Activated CD4-positive, alpha-beta T cell treated with anti-CD3 and anti-CD28 coated beads, Interleukin-2, Interleukin-4, amounts not matched to agents 100 ng/mL and 50 ng/mL, durations not matched to agents 16 hours and 8 hours (primary cell): ENCODE measurements around the gene GFRA4.

ENCODE experiments used
- DNase-seq: peaks from one replicate; pipeline ENCODE4 v3.0.0-alpha.2; 2020; ENCODE audit warnings: low spot score

Gene GFRA4

DNA sequence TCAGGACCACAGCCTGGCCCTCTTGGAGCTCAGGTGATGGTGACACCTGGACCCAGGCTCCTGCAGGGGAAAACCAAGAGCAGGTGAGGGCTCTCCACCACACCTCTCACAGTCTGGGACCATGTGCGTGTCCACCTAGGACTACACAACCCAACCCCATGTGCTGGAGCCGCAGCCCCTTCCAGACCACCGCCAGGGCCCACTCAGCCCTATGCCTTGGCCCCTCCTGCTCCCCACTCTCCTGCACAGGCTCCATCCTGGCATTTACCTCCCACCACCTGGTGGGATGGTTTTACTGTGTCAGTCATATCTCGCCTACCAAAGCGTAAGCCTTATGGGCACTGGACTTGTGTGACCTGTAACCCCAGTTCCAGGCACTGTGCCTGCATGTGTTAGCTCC is 31.7 kb upstream of the GFRA4 start:
- no peak for DNase-seq

GRCh38 chr20:3693376-3693775 is 30.2 kb upstream of the GFRA4 start:
- DNase-seq, result no peak

DNA sequence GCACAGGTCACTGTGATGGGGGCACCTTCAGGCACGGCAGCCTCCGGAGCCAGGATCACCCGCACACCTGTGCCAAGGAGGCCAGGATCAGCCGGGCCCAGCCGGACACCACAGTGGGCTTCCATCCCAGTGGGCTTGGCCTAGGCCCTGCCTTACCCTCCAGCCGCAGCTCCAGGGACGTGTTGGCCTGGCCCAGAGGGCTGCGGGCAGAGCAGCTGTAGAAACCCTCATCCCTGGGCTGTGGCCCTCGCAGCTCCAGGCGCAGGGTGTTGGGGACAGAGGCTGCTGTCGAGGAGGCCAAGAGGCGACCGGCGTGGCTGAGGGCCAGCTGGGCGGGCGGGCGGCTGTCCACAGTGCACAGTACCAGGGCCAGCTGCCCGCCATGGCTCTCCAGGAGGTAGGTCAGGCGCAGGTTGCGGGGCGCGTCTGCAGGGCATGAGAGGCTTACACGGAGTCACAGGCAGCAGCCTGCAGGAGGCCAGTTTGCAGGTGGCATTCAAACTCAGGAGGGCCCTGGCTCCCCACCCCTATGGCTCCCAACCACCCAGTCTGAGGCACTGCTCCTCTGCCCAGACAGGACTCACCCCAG is 29.6 kb upstream of the GFRA4 start:
- no peak for DNase-seq

DNA sequence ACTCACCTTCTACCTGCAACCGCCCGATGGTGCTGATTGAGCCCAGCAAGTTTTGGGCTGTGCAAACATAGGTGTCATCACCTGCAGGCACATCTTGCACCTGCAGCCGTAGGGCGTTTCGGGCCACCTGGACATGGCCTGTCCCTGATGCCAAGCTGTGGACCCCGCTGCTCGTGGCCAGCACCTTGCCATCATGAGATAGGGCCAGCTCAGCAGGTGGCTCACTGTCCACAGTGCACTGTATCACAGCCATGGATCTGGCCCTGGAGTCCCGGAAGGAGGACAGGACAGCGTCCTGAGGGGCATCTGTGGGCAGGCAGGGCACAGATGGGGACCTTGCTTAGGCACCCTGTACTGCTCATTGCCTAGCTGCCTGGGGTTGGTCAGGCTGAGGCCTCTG is 28.7 kb upstream of the GFRA4 start:
- no peak for DNase-seq

DNA sequence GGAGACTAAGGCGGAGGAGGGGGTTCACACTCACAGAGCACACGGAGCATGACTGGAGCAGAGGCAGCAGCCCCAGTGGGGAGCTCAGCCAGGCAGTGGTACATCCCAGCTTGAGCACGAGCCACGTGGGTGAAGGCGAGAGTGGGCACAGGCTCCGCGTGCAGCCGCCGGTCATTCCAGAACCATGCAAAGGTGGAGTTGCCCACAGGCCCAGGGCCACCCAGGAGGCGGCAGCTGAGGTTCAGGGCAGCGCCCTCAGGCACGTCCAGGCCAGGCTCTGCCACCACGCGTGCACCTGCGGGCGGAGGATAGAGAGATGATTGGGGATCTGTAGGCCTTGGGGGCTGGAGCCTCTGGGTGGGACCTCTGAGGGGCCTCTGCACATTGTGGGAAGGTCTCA is 28.1 kb upstream of the GFRA4 start:
- DNase-seq, result no peak

- no peak for DNase-seq
These were observed 27.2 kb upstream of the GFRA4 start for GRCh38 chr20:3690413-3690812.

DNA sequence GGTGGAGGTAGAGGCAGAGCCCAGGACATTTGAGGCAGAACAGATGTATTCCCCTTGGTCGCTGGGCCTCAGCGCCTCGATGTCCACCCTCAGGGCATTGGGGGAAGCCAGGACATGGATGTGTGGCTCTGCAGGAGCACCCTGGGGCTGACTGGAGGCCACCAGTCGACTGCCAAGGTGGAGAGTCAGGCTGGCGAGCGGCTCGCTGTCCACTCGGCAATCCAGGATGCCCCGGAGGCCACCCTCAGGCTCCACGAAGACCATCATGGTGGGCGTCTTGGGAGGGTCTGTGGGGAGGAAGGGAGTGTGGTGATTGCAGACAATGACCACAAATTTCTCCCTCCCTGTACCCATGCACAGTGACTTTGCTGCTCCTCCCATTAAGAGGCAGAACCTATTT is 26.8 kb upstream of the GFRA4 start:
- no peak for DNase-seq

GRCh38 chr20:3687655-3688054 is 24.5 kb upstream of the GFRA4 start:
- DNase-seq, result no peak

- DNase-seq, result no peak
These were observed 23.7 kb upstream of the GFRA4 start for GRCh38 chr20:3686867-3687321.

GRCh38 chr20:3686421-3686820 is 23.2 kb upstream of the GFRA4 start:
- no peak for DNase-seq

DNA sequence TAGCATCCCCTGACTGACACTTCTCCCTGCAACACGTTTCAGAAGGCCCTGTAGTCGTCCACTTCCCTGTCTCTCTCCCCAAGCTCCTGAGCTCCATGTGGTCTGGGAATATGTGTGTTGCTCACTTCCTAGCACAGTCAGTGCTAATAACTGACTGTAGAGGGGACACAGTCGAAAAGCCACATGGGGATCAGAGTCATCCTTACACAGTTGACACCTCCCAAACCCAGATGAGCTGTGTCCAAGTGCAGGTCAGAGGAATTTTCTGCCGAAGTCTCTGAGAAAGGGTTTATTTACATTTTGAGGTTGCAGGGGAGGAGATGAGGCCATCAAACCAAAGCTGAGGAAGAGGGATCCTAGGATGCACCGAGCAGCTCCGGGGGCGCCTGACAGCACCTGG is 22.1 kb upstream of the GFRA4 start:
- no peak for DNase-seq

DNA sequence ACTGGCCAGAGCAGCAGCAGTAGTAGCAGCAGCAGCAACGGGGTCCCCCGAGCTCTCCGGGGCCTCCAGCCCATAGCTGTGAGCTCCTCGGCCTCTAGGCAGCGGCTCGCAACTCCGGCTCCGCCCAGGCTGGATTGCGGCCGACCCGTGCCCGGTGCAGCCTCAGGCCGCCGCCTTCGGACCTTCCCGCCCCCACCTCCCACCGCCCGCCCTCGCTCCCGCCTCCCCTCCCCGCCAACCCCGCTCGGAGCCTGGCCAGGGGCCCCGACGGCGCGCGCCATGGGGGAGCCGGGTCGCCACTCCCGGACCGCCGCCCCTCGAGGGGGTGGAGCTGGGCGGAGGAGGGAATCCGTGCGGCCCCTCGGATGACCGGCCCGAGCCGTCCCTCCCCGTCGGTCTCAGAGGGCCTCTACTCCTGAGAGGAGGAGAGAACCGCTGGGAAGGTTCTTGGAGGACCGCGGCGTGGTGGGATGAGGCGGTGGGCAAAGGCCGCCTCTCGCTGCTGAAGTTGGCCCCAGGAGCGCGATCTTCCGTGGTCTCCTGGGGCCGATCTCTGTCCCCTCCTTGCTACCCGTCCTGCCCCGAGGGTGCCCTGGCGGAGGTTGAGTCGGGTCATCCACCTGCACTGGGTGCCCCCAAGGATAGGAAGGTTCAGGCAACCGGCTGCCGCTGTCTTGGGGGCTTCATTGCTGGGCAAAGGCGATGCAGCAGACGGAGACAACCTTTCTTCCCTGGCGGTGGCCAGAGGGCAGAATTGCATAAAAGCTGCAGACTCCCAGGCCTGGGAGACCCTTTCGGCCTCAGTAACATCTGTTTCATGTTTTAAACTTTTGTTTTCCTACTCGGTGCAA is 19.0 kb upstream of the GFRA4 start, which contains the start of gene ADAM33:
Gene ADAM33, minus strand, starts transcription at position 80 of the 851 bp plus-strand sequence. Its CDS starts 6 bp downstream, at position 74.
- no peak for DNase-seq

DNA sequence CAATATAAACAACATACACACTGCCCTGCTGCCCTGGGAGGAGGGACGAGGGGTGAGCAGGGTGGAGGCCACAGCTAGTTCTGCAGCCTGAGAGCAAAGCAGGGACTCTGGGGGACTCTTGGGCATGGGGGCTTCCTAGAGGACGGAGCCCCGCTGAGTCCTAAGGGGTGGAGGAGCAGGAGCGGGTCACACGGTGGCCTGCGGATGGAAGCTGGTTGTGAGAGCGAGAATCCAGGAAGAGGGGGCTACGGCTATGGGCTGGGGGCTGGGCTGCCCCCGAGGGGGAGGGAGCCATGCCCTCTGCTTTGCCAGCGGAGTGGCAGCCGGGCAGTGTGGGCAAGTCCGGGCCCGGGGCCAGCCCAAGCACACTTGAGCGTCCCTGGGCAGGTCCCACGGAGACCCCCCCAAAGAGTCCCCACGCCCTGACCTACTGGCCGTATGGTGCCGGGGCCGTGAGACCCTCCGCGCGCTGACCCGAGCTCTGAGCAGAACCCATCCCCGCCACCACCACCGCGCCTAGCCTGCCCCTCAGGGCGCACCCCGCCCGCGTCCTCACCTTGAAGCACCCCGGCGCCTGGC is 18.2 kb upstream of the GFRA4 start:
- no peak for DNase-seq

- no peak for DNase-seq
These were observed 17.6 kb upstream of the GFRA4 start for GRCh38 chr20:3680701-3681351.

GRCh38 chr20:3679749-3680700 is 16.8 kb upstream of the GFRA4 start:
- DNase-seq, result no peak

DNA sequence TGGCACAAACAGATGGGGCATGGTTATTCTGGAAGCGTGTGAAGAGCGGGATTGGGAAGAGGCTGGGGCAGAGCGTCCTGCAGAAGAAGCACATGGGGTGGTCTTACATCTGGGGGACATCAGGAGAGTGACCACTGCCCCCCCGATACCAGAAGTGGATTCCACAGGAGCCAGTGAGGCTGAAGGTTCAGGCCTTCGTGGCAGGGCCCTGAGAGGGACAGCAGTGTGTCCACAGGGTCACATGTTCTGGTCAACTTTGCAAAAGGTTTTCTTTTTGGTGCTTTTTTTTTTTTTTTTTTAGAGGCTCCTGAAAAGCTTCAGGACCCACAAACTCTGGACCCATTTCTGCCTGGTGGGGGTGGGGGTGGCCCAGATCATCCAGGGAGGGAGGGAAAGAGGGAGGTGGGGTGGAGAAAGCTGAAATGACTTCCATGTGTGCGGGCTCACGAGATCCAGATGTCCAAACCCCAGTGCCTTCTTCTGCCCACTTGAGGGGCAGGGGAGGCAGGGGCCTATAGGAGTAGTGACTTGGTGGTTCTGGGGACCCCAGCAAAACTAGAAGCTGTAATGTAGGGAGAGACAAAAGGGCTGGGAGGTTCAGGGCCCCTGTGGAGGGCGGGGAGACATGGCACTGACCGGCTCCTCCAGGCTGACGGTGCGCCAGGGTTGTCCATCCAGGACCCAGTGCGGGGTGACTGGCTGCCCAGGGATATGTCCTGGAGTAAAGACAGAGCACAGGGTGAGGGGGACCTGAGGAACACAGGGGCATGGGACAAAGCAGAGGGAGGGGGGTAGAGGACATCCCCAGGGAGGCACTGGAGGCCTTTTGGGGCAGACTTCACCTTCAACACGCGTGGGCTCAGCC is 15.9 kb upstream of the GFRA4 start:
- DNase-seq, result no peak

DNA sequence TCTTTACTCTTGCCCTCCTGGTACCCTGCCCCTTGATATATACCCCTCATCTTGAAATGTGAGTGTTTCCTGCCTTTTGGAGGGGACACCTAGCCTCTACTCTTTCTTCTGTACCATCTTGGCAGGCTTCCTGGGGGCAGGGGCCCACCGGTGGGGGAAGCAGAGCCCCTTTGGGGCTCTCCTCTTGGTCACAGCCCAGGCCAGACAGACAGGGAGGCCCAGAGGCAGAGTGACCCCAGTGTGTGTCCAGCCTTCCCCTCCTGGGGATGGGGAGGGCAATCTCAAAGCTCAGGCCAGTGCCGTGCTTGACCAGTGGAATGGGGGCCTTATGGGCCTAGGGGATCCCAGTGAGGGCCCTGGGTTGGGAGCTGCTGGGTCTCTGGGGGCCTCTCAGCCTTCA is 15.0 kb upstream of the GFRA4 start:
- no peak for DNase-seq

- no peak for DNase-seq
These were observed 14.5 kb upstream of the GFRA4 start for GRCh38 chr20:3677733-3678132.

GRCh38 chr20:3674995-3675900 is 12.0 kb upstream of the GFRA4 start:
- DNase-seq, result no peak

DNA sequence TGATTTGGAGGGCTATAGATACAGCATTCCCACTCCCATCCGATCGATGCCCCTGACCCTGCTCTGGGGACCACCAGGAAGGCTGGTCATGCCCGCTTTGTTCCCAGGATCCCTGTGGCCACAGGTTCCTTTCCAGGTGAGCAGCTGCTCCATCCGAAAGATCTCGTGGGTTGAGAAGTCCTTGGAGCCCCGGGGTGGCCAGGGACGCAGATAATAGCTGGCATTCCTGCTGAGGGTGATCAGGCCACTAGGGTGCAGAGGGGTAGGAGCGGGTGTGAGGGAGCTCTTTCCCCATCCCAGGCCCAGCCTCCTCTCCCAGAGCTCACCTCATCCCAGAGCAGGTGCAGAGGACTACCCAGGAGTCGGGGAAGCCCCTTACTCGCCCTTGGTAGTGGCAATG is 11.2 kb upstream of the GFRA4 start:
- no peak for DNase-seq
